ENCODE measurements around the gene APBA2. TPM values are rescaled to one million over a fixed set of nuclear protein-coding genes. Genes with fewer than 3 reads are reported as not detected.

Gene APBA2
- total RNA-seq, 4 donors from 2014 or later = 1.6 to 8.2 (median 2.5) TPM

DNA sequence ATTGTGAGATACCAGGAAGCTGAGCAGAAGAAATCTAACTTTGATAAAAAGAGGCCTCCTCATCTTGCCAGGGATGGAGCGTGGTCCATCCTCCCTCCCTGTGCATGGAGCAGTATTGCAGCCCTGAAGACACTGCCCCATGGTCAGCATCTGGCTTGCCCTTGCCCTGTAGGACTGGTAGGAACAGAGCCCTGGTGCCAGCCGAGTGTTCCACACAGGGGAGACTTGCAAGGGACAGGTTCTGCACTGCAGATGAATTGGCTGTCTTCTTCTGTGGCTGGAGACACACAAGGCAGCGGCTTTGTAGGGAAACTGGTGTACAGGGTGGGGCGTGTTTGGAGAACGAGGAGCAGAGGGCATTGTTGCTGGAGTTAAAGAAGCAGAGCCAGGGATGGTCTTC lies 110.5 kb downstream of the APBA2 start:
- in situ Hi-C loops (cut with MboI; ENCODE audit: low pct_ligation_motif_present in 1 of 4, low pct_unique_long_range_greater_than_20kb in 1 of 4, low sequenced_read_pairs in 3 of 4) (no loop called here), intact Hi-C loops (cut with DNase I; ENCODE audit: low total_unique reads) (no loop called here)
- TF ChIP-seq CTCF (IDR thresholded peaks at IDR 0.05) (no peak), POLR2A (IDR thresholded peaks at IDR 0.05) (no peak), POLR2AphosphoS5 (IDR thresholded peaks at IDR 0.05) (no peak), EP300 (IDR thresholded peaks at IDR 0.05; ENCODE audit: low read depth) (no peak)
- Histone ChIP-seq H3K4me1 (no peaks in the 10 kb centered on the region), H3K27me3 (no peaks in the 10 kb centered on the region), H3K36me3 (no peaks in the 10 kb centered on the region), H3K9me3 (no peaks in the 10 kb centered on the region), H3K4me3 (no peak overlapping the region), H3K27ac (no peak overlapping the region)
- WGBS, 2 donors (ENCODE audit: low coverage in 1 of 2) = 81% methylated on average over 5 of the region's 5 CpGs; no CpG with 5 or more reads in 1 of the 2 donors
- no peak for DNase-seq

GRCh38 chr15:28996953-28997352 lies 111.2 kb downstream of the APBA2 start:
- TF ChIP-seq POLR2AphosphoS5 (IDR thresholded peaks at IDR 0.05) = no peak
- H3K27me3 ChIP-seq = no peaks in the 10 kb centered on the region
- no peaks in the 10 kb centered on the region for H3K4me1 ChIP-seq
- H3K36me3 ChIP-seq = no peaks in the 10 kb centered on the region
- no peak for DNase-seq
- intact Hi-C loops (cut with DNase I; ENCODE audit: low total_unique reads) = no loop called here
- in situ Hi-C loops (cut with MboI; ENCODE audit: low pct_ligation_motif_present in 1 of 4, low pct_unique_long_range_greater_than_20kb in 1 of 4, low sequenced_read_pairs in 3 of 4) = no loop called here
- H3K9me3 ChIP-seq = no peaks in the 10 kb centered on the region
- no peak overlapping the region for H3K4me3 ChIP-seq
- H3K27ac ChIP-seq = no peak overlapping the region
- 85 to 92% methylated on average over 5 of the region's 5 CpGs for WGBS, 2 donors (ENCODE audit: low coverage in 1 of 2)

- Histone ChIP-seq H3K9me3 (no peaks in the 10 kb centered on the region), H3K27ac (no peak overlapping the region), H3K27me3 (no peaks in the 10 kb centered on the region), H3K4me1 (no peaks in the 10 kb centered on the region), H3K36me3 (no peaks in the 10 kb centered on the region), H3K4me3 (no peak overlapping the region)
- intact Hi-C loops (cut with DNase I; ENCODE audit: low total_unique reads) (no loop called here), in situ Hi-C loops (cut with MboI; ENCODE audit: low pct_ligation_motif_present in 1 of 4, low pct_unique_long_range_greater_than_20kb in 1 of 4, low sequenced_read_pairs in 3 of 4) (no loop called here)
- TF ChIP-seq EP300 (IDR thresholded peaks at IDR 0.05; ENCODE audit: low read depth) = no peak
- TF ChIP-seq POLR2AphosphoS5 (IDR thresholded peaks at IDR 0.05) = no peak
- no peak for TF ChIP-seq POLR2A (IDR thresholded peaks at IDR 0.05)
- TF ChIP-seq CTCF (IDR thresholded peaks at IDR 0.05) = no peak
- WGBS, 2 donors (ENCODE audit: low coverage in 1 of 2) = 79 to 89% methylated on average over 4 of the region's 4 CpGs
- DNase-seq = no peak
These were observed 112.0 kb downstream of the APBA2 start for GRCh38 chr15:28997791-28998190.

DNA sequence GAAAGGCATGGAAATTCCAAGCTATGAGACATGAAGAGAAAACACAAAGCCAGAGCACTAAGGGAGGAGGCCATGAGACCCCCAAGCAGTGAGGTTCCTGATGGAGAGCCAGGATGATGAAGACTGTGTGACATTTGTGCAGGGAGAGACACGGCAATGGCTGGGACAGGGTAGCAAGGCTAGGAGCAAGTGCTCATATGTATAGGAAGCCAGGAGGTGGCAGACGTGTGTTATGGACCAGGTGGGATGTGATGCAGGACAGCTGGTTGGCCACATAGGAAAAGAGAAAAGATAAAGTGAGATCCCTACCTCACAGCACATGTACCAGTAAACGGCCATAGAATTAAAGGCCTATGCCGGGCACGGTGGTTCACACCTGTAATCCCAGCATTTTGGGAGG lies 112.7 kb downstream of the APBA2 start:
- in situ Hi-C loops (cut with MboI; ENCODE audit: low pct_ligation_motif_present in 1 of 4, low pct_unique_long_range_greater_than_20kb in 1 of 4, low sequenced_read_pairs in 3 of 4) (no loop called here), intact Hi-C loops (cut with DNase I; ENCODE audit: low total_unique reads) (no loop called here)
- no peaks in the 10 kb centered on the region for H3K27me3 ChIP-seq
- 86 to 93% methylated on average over 5 of the region's 5 CpGs for WGBS, 2 donors (ENCODE audit: low coverage in 1 of 2)
- no peaks in the 10 kb centered on the region for H3K9me3 ChIP-seq
- TF ChIP-seq POLR2A (IDR thresholded peaks at IDR 0.05) (no peak), CTCF (IDR thresholded peaks at IDR 0.05) (no peak), POLR2AphosphoS5 (IDR thresholded peaks at IDR 0.05) (no peak), EP300 (IDR thresholded peaks at IDR 0.05; ENCODE audit: low read depth) (no peak)
- no peak for DNase-seq
- no peaks in the 10 kb centered on the region for H3K4me1 ChIP-seq
- no peaks in the 10 kb centered on the region for H3K36me3 ChIP-seq
- H3K27ac ChIP-seq = no peak overlapping the region
- H3K4me3 ChIP-seq = no peak overlapping the region

DNA sequence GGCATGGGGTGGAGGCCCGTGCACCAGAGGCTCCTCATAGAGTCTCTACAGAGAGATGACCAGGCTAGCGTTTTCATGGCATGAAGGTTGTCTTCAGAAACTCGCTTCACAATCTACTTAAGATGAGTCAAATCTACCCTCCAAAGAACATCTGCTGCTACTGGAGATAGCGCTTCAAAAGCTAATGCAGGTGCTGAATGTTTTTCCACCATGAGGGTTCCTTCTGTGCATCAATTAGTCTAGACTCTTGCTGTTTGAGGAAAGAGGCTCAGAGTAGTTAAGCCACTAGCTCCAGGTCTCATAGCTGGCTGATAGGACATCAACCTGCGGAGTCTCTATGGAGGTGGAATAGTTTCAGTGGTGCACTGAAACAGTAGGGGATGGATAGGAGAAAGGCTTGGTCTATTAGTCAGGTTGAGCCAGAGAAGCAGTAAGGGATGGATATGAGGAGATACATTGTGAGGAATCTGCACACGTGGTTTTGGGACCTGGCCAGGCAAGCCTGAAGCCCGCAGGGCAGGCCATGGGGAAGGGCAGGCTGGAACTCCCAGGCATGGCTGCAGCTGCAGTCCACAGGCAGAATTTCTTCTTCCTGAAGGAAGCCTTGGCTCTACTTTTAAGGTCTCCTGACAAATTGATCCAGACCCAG lies 117.5 kb downstream of the APBA2 start:
- TF ChIP-seq CTCF (IDR thresholded peaks at IDR 0.05) (no peak), POLR2A (IDR thresholded peaks at IDR 0.05) (no peak)
- 87 to 100% methylated on average over 2 to 7 of the region's 7 CpGs for WGBS, 2 donors (ENCODE audit: low coverage in 1 of 2)
- Histone ChIP-seq H3K4me3 (no peak overlapping the region), H3K36me3 (no peaks in the 10 kb centered on the region), H3K27ac (no peak overlapping the region), H3K9me3 (no peaks in the 10 kb centered on the region), H3K4me1 (no peaks in the 10 kb centered on the region), H3K27me3 (no peaks in the 10 kb centered on the region)
- in situ Hi-C loops (cut with MboI; ENCODE audit: low pct_ligation_motif_present in 1 of 4, low pct_unique_long_range_greater_than_20kb in 1 of 4, low sequenced_read_pairs in 3 of 4) = no loop called here
- no peak for DNase-seq
- intact Hi-C loops (cut with DNase I; ENCODE audit: low total_unique reads) = no loop called here

Data from transverse colon (tissue), 4 donors.